HG02981 (cell line): Measurements from ENCODE around the gene QSOX1.
A peak's percentile ranks its signal among the peaks of the same experiment; 100 is the strongest.

Source experiments
- ATAC-seq: cut with Tn5 transposase; IDR thresholded peaks from one replicate; pipeline ENCODE4 v1.9.1; 2021; ENCODE audit warnings: mild to moderate bottlenecking, moderate library complexity; ENCODE audit not compliant: unreplicated experiment

The QSOX1 gene

DNA sequence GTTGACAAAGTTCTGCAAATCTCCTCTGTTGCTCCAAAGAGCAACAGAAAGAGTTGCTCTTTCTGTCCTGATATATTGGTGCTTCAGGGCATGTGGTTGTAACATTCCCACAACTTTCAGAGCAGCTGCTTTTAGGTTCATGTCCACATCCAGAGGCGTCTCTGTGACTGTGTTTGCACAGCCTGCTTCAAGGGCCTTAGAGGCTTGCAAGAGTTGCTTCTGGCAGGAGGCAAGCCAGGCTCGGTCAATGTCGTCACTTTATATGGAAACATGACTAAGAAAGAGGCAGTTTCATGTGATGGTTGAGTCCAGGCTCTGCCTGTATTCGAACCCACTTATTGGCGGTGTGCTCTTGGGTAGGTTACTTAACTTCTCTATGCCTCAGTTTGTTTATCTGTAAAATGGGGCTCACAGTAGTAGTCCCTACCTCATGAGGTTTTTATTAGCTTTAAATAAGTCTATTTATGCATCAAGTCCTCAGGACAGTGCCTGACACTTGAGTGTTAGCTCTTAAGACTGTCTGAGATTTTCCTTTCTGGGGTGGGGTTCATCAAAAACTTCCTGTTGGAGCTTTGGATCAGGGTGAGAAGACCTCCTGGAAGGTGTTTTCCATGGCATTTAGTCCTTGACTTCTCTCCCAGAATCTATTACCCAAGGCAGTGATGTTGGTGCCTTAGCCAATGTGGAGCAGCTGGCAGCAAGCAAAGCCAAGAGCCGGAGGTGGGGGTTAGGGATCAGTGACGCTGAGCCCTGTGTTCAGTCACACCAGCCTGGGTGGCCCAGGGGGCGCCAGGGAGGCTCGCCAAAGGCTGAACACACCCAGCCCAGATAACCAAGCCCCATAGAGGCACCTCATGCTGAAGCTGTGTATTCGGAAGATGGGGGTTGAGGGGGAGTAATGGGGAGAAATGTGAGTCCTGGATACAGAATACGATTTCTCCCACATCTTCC, 94.3 kb downstream of the QSOX1 start:
- ATAC-seq: no peak

DNA sequence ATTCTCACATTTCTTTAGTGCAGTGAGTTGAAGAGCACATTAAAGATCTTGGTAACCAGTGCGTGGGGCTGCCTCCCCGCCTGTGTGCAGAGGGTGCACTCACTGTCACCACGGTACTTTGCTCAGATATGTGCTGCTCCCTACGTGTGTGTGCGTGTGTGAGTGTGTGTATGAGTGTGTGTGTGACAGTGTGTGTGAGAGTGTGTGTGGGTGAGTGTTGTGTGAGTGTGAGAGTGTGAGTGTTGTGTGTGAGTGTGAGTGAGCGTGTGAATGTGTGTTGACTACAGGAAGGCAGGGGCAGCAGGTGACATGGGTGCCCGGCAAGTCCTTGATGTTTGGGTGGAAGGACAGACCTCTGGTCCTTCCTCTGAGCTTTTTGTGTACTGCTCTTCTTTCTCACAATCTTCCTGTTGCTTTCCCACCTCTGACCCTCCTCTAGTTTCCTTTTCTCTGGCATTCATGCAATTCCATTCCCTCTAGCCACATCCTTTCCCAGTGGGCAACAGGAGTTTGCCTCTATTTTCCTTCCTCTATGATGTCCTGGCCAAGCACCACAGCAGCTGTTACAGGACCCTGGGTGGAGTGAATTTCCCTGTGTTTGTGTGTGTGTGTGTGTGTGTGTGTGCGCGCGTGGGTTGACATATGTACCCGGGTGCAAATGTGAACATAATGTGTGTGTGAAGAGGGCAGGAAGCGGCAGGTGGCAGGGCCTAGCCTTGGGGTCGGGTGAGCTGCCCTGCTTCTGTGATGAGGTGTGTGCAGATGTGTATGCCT, 95.2 kb downstream of the QSOX1 start:
- no peak for ATAC-seq

DNA sequence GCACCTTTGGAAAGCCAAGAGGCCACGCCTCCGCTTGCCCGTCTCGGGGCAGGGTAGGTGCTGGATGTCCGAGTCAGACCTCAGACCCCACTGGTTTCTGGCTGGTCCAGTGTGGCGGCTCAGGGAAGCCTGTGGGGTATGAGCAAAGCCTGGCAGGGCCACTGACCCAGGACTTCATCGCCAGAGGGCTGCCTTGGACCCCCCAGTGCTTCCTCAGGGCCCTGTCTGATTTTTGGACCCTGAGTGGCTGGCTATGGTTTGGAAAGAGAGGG, 95.8 kb downstream of the QSOX1 start:
- ATAC-seq: no peak

DNA sequence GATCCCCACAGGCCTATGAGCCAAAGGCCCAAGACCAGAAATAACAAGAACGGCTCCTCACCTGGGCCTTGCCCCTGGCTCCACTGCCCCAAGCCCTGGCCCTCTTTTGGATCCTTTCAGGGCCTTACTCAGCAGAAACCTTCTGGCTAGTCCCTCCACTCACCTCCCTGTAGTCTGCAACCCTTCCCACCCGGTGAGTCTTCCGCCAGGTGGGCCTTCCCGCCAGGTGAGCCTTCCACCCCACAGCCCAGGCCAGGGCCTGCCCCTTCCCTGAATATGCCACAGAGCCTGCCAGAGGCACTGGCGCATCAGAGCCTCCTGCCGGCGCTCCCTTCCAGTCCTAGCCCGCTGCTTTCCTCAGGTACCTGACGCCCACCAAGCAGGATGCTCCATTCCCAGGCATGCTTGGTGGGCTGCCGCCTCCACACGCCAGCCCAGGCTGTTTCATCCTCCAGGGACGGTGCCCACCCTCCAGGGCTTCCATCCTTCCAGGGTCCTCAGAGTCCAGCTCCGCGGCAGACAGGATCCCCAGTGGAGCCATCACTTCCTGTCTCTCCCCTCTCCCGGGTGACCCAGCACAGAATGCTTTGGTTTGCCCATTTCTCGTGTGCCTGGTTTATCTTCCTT, 96.3 kb downstream of the QSOX1 start:
- no peak for ATAC-seq

DNA sequence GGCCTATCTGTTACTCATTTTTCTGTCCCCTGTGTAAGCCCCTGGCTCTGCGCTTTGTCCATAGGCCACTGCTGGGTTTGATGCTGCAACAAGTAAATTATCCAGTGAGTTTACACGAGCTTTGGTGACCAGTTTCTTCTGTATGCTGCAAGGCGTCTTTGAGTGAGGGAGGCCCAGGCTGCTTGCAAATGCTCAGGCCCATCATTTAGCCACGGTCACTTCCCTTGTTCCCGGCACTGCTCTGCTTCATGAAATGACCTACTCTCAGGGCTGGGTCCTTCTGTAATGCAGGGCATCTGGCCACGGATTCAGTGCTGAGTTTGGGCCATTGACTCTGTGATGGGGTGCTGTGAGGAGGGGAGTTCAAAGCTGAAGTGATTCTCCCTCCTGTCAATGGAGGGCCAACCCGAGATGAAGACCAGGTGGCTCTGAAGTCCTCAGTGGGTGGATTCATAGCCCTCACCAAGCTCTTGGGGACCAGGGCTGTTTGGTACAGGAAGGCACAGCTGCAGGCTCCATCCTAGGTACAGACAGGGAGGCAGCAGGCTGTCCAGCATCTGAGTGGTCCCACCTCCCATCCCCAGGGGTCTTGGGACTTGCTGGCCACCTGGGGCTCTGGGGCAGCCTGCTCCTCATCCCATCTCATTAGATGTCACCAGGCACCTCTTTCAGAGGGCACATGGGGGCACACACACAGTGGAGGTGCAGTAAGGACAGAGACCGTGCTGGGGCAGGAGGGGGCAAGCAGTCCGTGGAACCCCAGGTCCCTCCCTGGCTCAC, 97.0 kb downstream of the QSOX1 start:
- ATAC-seq: no peak

DNA sequence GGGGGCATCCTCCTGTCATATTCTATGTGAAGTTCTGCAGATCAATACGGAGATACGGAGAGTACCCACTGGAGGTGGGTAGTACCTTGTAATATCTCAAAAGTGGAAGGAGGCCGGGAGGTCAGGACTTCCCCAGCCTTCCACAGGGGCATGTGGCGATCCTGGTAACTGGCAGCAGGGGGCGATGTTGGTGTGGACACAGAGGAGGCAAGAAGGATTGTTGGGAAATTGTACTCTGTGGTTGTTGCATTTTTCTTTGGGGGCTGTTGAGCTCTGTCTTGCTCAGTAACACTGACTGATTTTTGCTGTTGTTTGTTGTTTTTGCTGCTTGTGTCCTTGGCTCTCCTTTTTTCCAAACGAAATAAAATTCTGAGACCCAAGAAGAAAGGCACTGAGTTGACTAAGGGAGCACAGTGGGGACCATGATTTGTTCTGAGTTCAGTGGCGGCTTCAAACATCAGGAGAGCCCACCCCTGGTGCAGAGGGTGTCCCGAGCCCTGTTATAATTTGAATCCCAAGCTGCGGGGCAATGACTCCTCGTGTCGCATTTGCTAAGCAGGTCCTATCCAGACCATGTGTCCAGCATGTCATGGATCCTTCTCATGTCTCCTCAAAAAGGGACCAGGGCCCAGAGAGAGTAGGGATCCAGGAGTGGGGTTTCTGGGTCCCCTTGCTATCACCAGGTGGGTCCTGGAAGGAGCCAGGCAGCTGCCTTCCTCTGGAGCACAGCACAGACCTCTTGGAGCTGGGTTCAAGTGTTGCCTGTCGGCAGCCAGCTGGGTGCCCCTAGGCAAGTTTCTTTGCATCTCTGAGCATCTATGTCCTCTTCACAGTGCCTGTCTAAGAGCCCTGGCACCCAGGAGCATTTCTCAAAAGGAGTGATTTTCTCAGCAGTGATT, 98.2 kb downstream of the QSOX1 start:
- peak; percentile 64 for ATAC-seq
